Neural progenitor cell (in vitro differentiated cells): ENCODE results near the gene EYA4.

ENCODE experiments used
- EZH2 ChIP-seq: fragments of 200-600 bp; sonication (generic); IDR thresholded peaks from 2 replicates; pipeline ENCODE4 v1.6.1; 2017; ENCODE audit warnings: antibody characterized with exemption, mild to moderate bottlenecking, moderate library complexity
- TF ChIP-seq, protein P1 (sequence below): fragments of 200-600 bp; sonication (generic); IDR thresholded peaks from 2 replicates; pipeline ENCODE4 v1.5.1; 2017; ENCODE audit warnings: antibody characterized with exemption, mild to moderate bottlenecking

GRCh38 chr6:133312006-133312405 is 70.8 kb downstream of the EYA4 start:
- no peak for TF ChIP-seq EZH2
- TF ChIP-seq, protein P1, sequence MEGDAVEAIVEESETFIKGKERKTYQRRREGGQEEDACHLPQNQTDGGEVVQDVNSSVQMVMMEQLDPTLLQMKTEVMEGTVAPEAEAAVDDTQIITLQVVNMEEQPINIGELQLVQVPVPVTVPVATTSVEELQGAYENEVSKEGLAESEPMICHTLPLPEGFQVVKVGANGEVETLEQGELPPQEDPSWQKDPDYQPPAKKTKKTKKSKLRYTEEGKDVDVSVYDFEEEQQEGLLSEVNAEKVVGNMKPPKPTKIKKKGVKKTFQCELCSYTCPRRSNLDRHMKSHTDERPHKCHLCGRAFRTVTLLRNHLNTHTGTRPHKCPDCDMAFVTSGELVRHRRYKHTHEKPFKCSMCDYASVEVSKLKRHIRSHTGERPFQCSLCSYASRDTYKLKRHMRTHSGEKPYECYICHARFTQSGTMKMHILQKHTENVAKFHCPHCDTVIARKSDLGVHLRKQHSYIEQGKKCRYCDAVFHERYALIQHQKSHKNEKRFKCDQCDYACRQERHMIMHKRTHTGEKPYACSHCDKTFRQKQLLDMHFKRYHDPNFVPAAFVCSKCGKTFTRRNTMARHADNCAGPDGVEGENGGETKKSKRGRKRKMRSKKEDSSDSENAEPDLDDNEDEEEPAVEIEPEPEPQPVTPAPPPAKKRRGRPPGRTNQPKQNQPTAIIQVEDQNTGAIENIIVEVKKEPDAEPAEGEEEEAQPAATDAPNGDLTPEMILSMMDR = no peak
